Fibroblast of lung (primary cell): ENCODE measurements around the gene CTSA. TPM values are rescaled to one million over a fixed set of nuclear protein-coding genes. Genes with fewer than 3 reads are reported as not detected.

Experiments
- DNase-seq, 2 donors: peaks; one replicate each; pipeline versions ENCODE4 v3.0.0 to v3.0.0-alpha.2; 2010; ENCODE audit warnings: low read depth in 2 of 2
- H2AFZ ChIP-seq: 2 replicates; pipeline ENCODE4 v1.5.1; 2012; ENCODE audit warnings: low read length, control low read depth, inconsistent platforms
- H3K27ac ChIP-seq: 2 replicates; pipeline ENCODE4 v1.5.1; 2011; ENCODE audit warnings: low read length, control low read depth; ENCODE audit not compliant: insufficient read depth
- H3K27me3 ChIP-seq: 2 replicates; pipeline ENCODE4 v1.5.1; 2011; ENCODE audit warnings: mild to moderate bottlenecking, low read length; ENCODE audit not compliant: control insufficient read depth, insufficient read depth
- H3K36me3 ChIP-seq: 2 replicates; pipeline ENCODE4 v1.5.1; 2011; ENCODE audit warnings: low read length; ENCODE audit not compliant: control insufficient read depth, insufficient read depth
- H3K4me1 ChIP-seq: 2 replicates; pipeline ENCODE4 v1.5.1; 2011; ENCODE audit warnings: low read length; ENCODE audit not compliant: control insufficient read depth, insufficient read depth; ENCODE audit errors: extremely low read depth
- H3K4me2 ChIP-seq: 2 replicates; pipeline ENCODE4 v1.5.1; 2011; ENCODE audit warnings: low read length, control low read depth; ENCODE audit not compliant: insufficient read depth; ENCODE audit errors: extremely low read depth
- H3K4me3 ChIP-seq, 4 experiments: fragments of 200-600 bp in 1 of 4; sonication (generic) in 1 of 4; replicated peaks in 1 of 4; 2 replicates each; pipeline ENCODE4 v1.5.1; 2011 to 2016; ENCODE audit warnings: low read length in 4 of 4, low read depth in 3 of 4, mild to moderate bottlenecking in 3 of 4, control low read depth in 2 of 4, inconsistent platforms in 1 of 4, mixed read lengths in 1 of 4; ENCODE audit not compliant: insufficient read depth in 1 of 4; ENCODE audit errors: control extremely low read depth in 1 of 4
- H3K79me2 ChIP-seq: 2 replicates; pipeline ENCODE4 v1.5.1; 2012; ENCODE audit warnings: mild to moderate bottlenecking, low read length, inconsistent platforms; ENCODE audit not compliant: control insufficient read depth, insufficient read depth
- H3K9ac ChIP-seq: 2 replicates; pipeline ENCODE4 v1.5.1; 2011; ENCODE audit warnings: mild to moderate bottlenecking, low read length, control low read depth; ENCODE audit not compliant: insufficient read depth
- H3K9me3 ChIP-seq: 2 replicates; pipeline ENCODE4 v1.5.1; 2012; ENCODE audit warnings: low read depth, low read length; ENCODE audit not compliant: control insufficient read depth, insufficient read depth
- H4K20me1 ChIP-seq: 2 replicates; pipeline ENCODE4 v1.5.1; 2011; ENCODE audit warnings: low read length; ENCODE audit not compliant: control insufficient read depth, insufficient read depth; ENCODE audit errors: extremely low read depth
- EZH2 ChIP-seq: IDR thresholded peaks from 2 replicates; pipeline ENCODE4 v1.5.1; 2012; ENCODE audit warnings: low read length, control low read depth, mild to moderate bottlenecking; ENCODE audit errors: missing control alignments
- polyA plus RNA-seq, 2 donors: library from polyadenylated mRNA; depleted of rRNA in 1 of 2; stranded (reverse) in 1 of 2; unstranded in 1 of 2; fragments of >200 nt; gene quantifications; 2 replicates each; pipeline ENCODE4 v1.2.1, GENCODE V29; 2011 to 2012; ENCODE audit warnings: missing spikeins in 1 of 2
- total RNA-seq: library from RNA; depleted of rRNA; stranded (reverse); fragments of >200 nt; gene quantifications from 2 replicates; pipeline ENCODE4 v1.2.1, GENCODE V29; 2014
- TF ChIP-seq, protein P1 (sequence below), 2 donors: IDR thresholded peaks in 1 of 2; conservative IDR thresholded peaks in 1 of 2; 1 replicate in 1 of 2; 2 replicates in 1 of 2; pipeline ENCODE4 v1.5.1; 2011 to 2012; ENCODE audit warnings: low read length in 2 of 2, control low read depth in 1 of 2, inconsistent platforms in 1 of 2, low read depth in 1 of 2, mild to moderate bottlenecking in 1 of 2

The CTSA gene
- total and polyA plus RNA-seq, 2 donors (not counting 1 experiment from before 2014, with no cell fraction given), result 116 to 364 TPM

DNA sequence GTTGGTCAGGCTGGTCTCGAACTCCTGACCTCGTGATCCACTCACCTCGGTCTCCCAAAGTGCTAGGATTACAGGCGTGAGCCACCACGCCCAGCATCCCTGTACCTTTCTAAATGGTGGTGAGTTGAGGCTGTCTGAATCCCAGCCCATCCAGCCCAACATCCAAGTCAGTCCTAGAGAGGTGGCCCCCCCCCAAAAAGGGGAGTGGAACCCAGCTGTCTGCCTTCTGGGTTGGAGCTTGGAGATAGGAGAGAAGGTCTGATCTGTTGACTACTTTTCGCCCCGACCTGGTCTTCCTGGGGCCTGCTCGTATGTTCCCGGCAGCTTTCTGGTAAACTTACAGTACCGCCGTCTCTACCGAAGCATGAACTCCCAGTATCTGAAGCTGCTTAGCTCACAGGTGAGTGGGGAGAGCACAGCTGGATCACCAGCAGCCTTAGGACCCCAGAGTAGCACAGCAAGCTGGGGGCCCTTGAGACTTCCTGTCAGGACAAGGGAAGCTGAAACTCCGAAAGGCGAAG is 5.6 kb downstream of the CTSA start:
- Histone ChIP-seq H3K36me3 (peaks cover 32% of the 10 kb centered on the region), H4K20me1 (no peaks in the 10 kb centered on the region), H3K4me2 (no peak overlapping the region), H3K79me2 (peaks cover 8% of the 10 kb centered on the region), H2AFZ (no peak overlapping the region), H3K27me3 (no peaks in the 10 kb centered on the region), H3K9ac (no peak overlapping the region), H3K9me3 (no peaks in the 10 kb centered on the region), H3K4me3 (no peak overlapping the region), H3K4me1 (peaks cover 8% of the 10 kb centered on the region), H3K27ac (no peak overlapping the region)
- TF ChIP-seq, protein P1, sequence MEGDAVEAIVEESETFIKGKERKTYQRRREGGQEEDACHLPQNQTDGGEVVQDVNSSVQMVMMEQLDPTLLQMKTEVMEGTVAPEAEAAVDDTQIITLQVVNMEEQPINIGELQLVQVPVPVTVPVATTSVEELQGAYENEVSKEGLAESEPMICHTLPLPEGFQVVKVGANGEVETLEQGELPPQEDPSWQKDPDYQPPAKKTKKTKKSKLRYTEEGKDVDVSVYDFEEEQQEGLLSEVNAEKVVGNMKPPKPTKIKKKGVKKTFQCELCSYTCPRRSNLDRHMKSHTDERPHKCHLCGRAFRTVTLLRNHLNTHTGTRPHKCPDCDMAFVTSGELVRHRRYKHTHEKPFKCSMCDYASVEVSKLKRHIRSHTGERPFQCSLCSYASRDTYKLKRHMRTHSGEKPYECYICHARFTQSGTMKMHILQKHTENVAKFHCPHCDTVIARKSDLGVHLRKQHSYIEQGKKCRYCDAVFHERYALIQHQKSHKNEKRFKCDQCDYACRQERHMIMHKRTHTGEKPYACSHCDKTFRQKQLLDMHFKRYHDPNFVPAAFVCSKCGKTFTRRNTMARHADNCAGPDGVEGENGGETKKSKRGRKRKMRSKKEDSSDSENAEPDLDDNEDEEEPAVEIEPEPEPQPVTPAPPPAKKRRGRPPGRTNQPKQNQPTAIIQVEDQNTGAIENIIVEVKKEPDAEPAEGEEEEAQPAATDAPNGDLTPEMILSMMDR (conservative IDR thresholded peaks at IDR 0.05 in 1 of 2, IDR thresholded peaks at IDR 0.05 in 1 of 2; ENCODE audit: low read depth in 1 of 2, low read length in 2 of 2), result no peak
- no peak for TF ChIP-seq EZH2
- DNase-seq, result no peak

DNA sequence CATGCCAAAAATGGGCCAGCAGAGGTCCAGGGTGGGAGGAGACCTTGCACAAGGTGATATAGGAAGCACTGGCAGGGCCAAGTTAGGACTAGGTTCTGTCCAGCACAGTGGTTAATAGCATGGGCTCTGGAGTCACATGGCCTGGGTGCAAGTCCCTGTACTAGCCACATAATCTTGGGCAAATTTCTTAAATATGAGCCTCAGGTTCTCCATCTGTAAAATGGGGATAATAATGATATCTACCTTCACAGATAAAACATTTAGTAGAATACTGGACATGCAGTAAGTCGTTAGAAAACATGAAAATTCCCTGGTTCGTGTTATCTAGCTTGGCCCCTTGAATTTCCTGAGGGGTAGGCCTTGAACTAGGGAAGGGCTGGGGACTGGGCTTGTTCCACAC is 6.2 kb downstream of the CTSA start:
- no peaks in the 10 kb centered on the region for H3K27me3 ChIP-seq
- H4K20me1 ChIP-seq, result no peaks in the 10 kb centered on the region
- H3K4me3 ChIP-seq, result no peak overlapping the region
- no peak for DNase-seq
- H3K4me2 ChIP-seq, result no peak overlapping the region
- TF ChIP-seq, protein P1 (conservative IDR thresholded peaks at IDR 0.05 in 1 of 2, IDR thresholded peaks at IDR 0.05 in 1 of 2; ENCODE audit: low read depth in 1 of 2, low read length in 2 of 2), result no peak
- no peak for TF ChIP-seq EZH2
- H2AFZ ChIP-seq, result no peak overlapping the region
- no peak overlapping the region for H3K27ac ChIP-seq
- no peak overlapping the region for H3K9ac ChIP-seq
- H3K4me1 ChIP-seq, result peaks cover 7% of the 10 kb centered on the region
- no peaks in the 10 kb centered on the region for H3K9me3 ChIP-seq
- peaks cover 5% of the 10 kb centered on the region for H3K79me2 ChIP-seq
- H3K36me3 ChIP-seq, result peaks cover 33% of the 10 kb centered on the region

DNA sequence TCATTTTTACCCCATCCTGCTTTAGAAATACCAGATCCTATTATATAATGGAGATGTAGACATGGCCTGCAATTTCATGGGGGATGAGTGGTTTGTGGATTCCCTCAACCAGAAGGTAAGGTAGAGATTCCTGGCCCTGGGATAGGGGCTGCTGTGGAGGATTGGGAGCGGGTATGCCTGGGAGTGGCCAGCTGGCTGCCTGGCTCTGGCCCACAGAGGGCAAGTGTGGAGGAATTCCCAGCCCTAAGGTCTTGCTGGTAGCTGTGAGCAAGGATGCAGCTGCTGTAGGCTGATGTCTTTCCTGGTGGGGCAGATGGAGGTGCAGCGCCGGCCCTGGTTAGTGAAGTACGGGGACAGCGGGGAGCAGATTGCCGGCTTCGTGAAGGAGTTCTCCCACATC is 6.6 kb downstream of the CTSA start:
- peaks cover 30% of the 10 kb centered on the region for H3K36me3 ChIP-seq
- H3K79me2 ChIP-seq, result peaks cover 2% of the 10 kb centered on the region
- no peak overlapping the region for H3K4me2 ChIP-seq
- H3K9ac ChIP-seq, result no peak overlapping the region
- peaks cover 4% of the 10 kb centered on the region for H3K4me1 ChIP-seq
- H3K27me3 ChIP-seq, result no peaks in the 10 kb centered on the region
- no peaks in the 10 kb centered on the region for H4K20me1 ChIP-seq
- H2AFZ ChIP-seq, result no peak overlapping the region
- H3K4me3 ChIP-seq, result no peak overlapping the region
- no peak overlapping the region for H3K27ac ChIP-seq
- DNase-seq, result no peak
- H3K9me3 ChIP-seq, result no peaks in the 10 kb centered on the region
- TF ChIP-seq, protein P1 (conservative IDR thresholded peaks at IDR 0.05 in 1 of 2, IDR thresholded peaks at IDR 0.05 in 1 of 2; ENCODE audit: low read depth in 1 of 2, low read length in 2 of 2), result no peak
- TF ChIP-seq EZH2, result no peak
